ENCODE data around the gene SYT5. TPM values are rescaled to one million over a fixed set of nuclear protein-coding genes. Genes with fewer than 3 reads are reported as not detected.
A peak's percentile ranks its signal among the peaks of the same experiment; 100 is the strongest.

SYT5 gene
- total and polyA plus RNA-seq, 9 of the 15 experiments (the other 6 are each of a cell fraction or from before 2014, with no cell fraction given), result 1.3 to 20.9 (median 8.8) TPM

- TF ChIP-seq NKRF (IDR thresholded peaks at IDR 0.05; ENCODE audit: borderline replicate concordance) (0 out of 2 replicates have a peak, but pooled peaks have one; percentile 38), ZC3H4 (CRISPR knock-in tag; IDR thresholded peaks at IDR 0.05; ENCODE audit: borderline replicate concordance) (no peak), PCBP1 (IDR thresholded peaks at IDR 0.05; ENCODE audit: low read depth, low read length, poor library complexity, severe bottlenecking) (no peak), NRF1 (conservative IDR thresholded peaks at IDR 0.05 in 1 of 2, IDR thresholded peaks at IDR 0.05 in 1 of 2) (peak; percentile 49 to 59; a peak in 3 of 4 replicates), BACH1 (tag; IDR thresholded peaks at IDR 0.05) (no peak), YY1 (IDR thresholded peaks at IDR 0.05; ENCODE audit: borderline replicate concordance in 1 of 3, control insufficient read depth in 1 of 3, extremely low read depth in 1 of 3, insufficient read depth in 3 of 3, insufficient read length in 1 of 3, insufficient replicate concordance in 2 of 3, low read depth in 1 of 3, low read length in 2 of 3) (peak in 1 of 3 experiments; percentile 12), SAP30 (IDR thresholded peaks at IDR 0.05; ENCODE audit: borderline replicate concordance, insufficient read depth, low read depth, low read length, poor library complexity, severe bottlenecking) (peak; percentile 72), YBX1 (IDR thresholded peaks at IDR 0.05) (no peak), EP300 (IDR thresholded peaks at IDR 0.05; ENCODE audit: low read length) (peak; percentile 72), TEAD4 (IDR thresholded peaks at IDR 0.05; ENCODE audit: low read length) (no peak), TEAD4 (CRISPR knock-in tag; IDR thresholded peaks at IDR 0.05; ENCODE audit: borderline replicate concordance) (no peak), RBFOX2 (IDR thresholded peaks at IDR 0.05; ENCODE audit: low read depth, low read length) (peak; percentile 93), SOX6 (IDR thresholded peaks at IDR 0.05) (peak; percentile 53; the same call in 1 of the 2 replicates), HCFC1 (IDR thresholded peaks at IDR 0.05; ENCODE audit: low read depth, low read length) (no peak; the same call in 1 of the 2 replicates), SAFB (IDR thresholded peaks at IDR 0.05; ENCODE audit: borderline replicate concordance, low read depth, low read length) (no peak), CLOCK (CRISPR knock-in tag; IDR thresholded peaks at IDR 0.05; ENCODE audit: borderline replicate concordance) (no peak), THRAP3 (IDR thresholded peaks at IDR 0.05; ENCODE audit: borderline replicate concordance) (no peak), RB1 (IDR thresholded peaks at IDR 0.05; ENCODE audit: low read depth) (peak; percentile 42; the same call in 1 of the 2 replicates), MEIS2 (IDR thresholded peaks at IDR 0.05; ENCODE audit: partially characterized antibody) (peak; percentile 44), CBX8 (IDR thresholded peaks at IDR 0.05; ENCODE audit: borderline replicate concordance, extremely low read depth, low read depth, low read length, poor library complexity, severe bottlenecking) (no peak), HDAC1 (IDR thresholded peaks at IDR 0.05) (0 out of 4 replicates have a peak, but pooled peaks of 1 of the 2 experiments have one; percentile 54), NFE2 (IDR thresholded peaks at IDR 0.05; ENCODE audit: low read depth) (no peak; the same call in 1 of the 2 replicates), BRD4 (IDR thresholded peaks at IDR 0.05) (no peak)
These were observed 26.8 kb upstream of the SYT5 start (continued) for GRCh38 chr19:55206664-55207500.
